ENCODE data around the gene IDE.

DNA sequence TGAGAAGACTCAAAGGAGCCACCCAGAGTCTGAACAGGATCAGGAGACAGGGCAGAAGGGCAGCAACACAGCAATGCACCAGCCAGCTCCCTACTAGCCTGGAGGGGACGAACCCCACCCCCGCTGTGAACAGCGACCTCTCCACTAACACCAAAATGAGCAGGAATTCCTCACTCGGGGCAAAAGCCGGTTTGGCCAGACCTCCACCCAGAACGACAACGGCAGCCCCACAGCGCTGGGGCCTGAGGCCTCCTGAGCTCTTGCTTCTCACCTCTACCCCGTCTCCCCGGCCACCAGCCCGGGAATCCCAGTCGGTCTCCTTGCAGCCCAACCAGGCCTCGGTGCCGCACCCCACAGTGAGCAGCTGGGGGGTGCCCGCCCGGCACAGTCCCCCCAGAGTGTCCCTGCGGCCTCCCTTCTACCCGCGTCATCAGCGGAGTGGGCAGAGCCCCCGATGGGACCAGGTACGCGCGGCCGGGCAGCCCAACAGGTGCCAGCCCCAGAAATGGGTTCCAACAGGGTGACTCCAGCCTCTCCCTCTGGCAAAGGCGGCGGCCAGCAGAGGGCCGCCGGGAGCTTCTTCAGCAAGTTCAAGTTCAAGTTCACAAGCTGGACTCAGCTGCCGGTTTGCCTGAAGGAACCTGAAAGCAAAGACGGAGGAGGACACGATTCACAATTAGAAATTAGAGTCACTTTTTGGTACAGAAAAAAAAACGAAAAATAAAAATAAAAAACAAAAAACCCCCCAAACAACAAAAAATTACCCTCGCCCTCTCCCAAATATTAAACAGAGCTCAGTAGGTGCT is 153.9 kb downstream of the IDE start:
- TF ChIP-seq POLR2A (conservative IDR thresholded peaks at IDR 0.05), result no peak
- TF ChIP-seq MTA2 (IDR thresholded peaks at IDR 0.05; ENCODE audit: low read depth), result no peak
- TF ChIP-seq, protein P1, sequence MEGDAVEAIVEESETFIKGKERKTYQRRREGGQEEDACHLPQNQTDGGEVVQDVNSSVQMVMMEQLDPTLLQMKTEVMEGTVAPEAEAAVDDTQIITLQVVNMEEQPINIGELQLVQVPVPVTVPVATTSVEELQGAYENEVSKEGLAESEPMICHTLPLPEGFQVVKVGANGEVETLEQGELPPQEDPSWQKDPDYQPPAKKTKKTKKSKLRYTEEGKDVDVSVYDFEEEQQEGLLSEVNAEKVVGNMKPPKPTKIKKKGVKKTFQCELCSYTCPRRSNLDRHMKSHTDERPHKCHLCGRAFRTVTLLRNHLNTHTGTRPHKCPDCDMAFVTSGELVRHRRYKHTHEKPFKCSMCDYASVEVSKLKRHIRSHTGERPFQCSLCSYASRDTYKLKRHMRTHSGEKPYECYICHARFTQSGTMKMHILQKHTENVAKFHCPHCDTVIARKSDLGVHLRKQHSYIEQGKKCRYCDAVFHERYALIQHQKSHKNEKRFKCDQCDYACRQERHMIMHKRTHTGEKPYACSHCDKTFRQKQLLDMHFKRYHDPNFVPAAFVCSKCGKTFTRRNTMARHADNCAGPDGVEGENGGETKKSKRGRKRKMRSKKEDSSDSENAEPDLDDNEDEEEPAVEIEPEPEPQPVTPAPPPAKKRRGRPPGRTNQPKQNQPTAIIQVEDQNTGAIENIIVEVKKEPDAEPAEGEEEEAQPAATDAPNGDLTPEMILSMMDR (IDR thresholded peaks at IDR 0.05 in 2 of 3, conservative IDR thresholded peaks at IDR 0.05 in 1 of 3; ENCODE audit: insufficient read depth in 2 of 3, low read depth in 1 of 3, low read length in 3 of 3), result peak in 1 of 3 experiments; percentile 14; a peak in 1 of 6 replicates
- TF ChIP-seq SP2 (IDR thresholded peaks at IDR 0.05; ENCODE audit: extremely low read depth, low read depth, low read length, poor library complexity, severe bottlenecking), result no peak
- no peak for TF ChIP-seq ZFX (CRISPR knock-in tag; IDR thresholded peaks at IDR 0.05)
- TF ChIP-seq, protein P2, sequence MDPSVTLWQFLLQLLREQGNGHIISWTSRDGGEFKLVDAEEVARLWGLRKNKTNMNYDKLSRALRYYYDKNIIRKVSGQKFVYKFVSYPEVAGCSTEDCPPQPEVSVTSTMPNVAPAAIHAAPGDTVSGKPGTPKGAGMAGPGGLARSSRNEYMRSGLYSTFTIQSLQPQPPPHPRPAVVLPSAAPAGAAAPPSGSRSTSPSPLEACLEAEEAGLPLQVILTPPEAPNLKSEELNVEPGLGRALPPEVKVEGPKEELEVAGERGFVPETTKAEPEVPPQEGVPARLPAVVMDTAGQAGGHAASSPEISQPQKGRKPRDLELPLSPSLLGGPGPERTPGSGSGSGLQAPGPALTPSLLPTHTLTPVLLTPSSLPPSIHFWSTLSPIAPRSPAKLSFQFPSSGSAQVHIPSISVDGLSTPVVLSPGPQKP (CRISPR knock-in tag; IDR thresholded peaks at IDR 0.05), result no peak
- TF ChIP-seq, protein P3, sequence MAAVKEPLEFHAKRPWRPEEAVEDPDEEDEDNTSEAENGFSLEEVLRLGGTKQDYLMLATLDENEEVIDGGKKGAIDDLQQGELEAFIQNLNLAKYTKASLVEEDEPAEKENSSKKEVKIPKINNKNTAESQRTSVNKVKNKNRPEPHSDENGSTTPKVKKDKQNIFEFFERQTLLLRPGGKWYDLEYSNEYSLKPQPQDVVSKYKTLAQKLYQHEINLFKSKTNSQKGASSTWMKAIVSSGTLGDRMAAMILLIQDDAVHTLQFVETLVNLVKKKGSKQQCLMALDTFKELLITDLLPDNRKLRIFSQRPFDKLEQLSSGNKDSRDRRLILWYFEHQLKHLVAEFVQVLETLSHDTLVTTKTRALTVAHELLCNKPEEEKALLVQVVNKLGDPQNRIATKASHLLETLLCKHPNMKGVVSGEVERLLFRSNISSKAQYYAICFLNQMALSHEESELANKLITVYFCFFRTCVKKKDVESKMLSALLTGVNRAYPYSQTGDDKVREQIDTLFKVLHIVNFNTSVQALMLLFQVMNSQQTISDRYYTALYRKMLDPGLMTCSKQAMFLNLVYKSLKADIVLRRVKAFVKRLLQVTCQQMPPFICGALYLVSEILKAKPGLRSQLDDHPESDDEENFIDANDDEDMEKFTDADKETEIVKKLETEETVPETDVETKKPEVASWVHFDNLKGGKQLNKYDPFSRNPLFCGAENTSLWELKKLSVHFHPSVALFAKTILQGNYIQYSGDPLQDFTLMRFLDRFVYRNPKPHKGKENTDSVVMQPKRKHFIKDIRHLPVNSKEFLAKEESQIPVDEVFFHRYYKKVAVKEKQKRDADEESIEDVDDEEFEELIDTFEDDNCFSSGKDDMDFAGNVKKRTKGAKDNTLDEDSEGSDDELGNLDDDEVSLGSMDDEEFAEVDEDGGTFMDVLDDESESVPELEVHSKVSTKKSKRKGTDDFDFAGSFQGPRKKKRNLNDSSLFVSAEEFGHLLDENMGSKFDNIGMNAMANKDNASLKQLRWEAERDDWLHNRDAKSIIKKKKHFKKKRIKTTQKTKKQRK (IDR thresholded peaks at IDR 0.05; ENCODE audit: borderline replicate concordance, low read depth, low read length), result no peak
- TF ChIP-seq TAF1 (IDR thresholded peaks at IDR 0.05; ENCODE audit: control insufficient read depth, extremely low read depth, insufficient read depth, low read length, severe bottlenecking), result no peak
- TF ChIP-seq TRIM28 (IDR thresholded peaks at IDR 0.05), result no peak
- TF ChIP-seq ATF3 (IDR thresholded peaks at IDR 0.05), result no peak
- TF ChIP-seq ATF3 (CRISPR knock-in tag; conservative IDR thresholded peaks at IDR 0.05), result no peak
- no peak for TF ChIP-seq CBX5 (IDR thresholded peaks at IDR 0.05; ENCODE audit: borderline replicate concordance, low read depth)
- TF ChIP-seq, protein P4, sequence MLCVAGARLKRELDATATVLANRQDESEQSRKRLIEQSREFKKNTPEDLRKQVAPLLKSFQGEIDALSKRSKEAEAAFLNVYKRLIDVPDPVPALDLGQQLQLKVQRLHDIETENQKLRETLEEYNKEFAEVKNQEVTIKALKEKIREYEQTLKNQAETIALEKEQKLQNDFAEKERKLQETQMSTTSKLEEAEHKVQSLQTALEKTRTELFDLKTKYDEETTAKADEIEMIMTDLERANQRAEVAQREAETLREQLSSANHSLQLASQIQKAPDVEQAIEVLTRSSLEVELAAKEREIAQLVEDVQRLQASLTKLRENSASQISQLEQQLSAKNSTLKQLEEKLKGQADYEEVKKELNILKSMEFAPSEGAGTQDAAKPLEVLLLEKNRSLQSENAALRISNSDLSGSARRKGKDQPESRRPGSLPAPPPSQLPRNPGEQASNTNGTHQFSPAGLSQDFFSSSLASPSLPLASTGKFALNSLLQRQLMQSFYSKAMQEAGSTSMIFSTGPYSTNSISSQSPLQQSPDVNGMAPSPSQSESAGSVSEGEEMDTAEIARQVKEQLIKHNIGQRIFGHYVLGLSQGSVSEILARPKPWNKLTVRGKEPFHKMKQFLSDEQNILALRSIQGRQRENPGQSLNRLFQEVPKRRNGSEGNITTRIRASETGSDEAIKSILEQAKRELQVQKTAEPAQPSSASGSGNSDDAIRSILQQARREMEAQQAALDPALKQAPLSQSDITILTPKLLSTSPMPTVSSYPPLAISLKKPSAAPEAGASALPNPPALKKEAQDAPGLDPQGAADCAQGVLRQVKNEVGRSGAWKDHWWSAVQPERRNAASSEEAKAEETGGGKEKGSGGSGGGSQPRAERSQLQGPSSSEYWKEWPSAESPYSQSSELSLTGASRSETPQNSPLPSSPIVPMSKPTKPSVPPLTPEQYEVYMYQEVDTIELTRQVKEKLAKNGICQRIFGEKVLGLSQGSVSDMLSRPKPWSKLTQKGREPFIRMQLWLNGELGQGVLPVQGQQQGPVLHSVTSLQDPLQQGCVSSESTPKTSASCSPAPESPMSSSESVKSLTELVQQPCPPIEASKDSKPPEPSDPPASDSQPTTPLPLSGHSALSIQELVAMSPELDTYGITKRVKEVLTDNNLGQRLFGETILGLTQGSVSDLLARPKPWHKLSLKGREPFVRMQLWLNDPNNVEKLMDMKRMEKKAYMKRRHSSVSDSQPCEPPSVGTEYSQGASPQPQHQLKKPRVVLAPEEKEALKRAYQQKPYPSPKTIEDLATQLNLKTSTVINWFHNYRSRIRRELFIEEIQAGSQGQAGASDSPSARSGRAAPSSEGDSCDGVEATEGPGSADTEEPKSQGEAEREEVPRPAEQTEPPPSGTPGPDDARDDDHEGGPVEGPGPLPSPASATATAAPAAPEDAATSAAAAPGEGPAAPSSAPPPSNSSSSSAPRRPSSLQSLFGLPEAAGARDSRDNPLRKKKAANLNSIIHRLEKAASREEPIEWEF (CRISPR knock-in tag; IDR thresholded peaks at IDR 0.05), result no peak

All from K562 (cell line).